Thyroid gland (tissue), 4 donors: ENCODE results near the gene SDC3. TPM values are rescaled to one million over a fixed set of nuclear protein-coding genes. Genes with fewer than 3 reads are reported as not detected.

ENCODE experiments used
- DNase-seq, 2 donors: peaks; one replicate each; pipeline ENCODE4 v3.0.0-alpha.2; 2019
- H3K27ac ChIP-seq, 3 donors: fragments of 200-600 bp; sonication (generic); 1 replicate in 2 of 3; 2 replicates in 1 of 3; pipeline ENCODE4 v1.5.1; 2016 to 2019; ENCODE audit warnings: mild to moderate bottlenecking in 1 of 3, moderate library complexity in 1 of 3
- H3K27me3 ChIP-seq: fragments of 200-600 bp; sonication (generic); one replicate; pipeline ENCODE4 v1.5.1; 2019
- H3K36me3 ChIP-seq, 2 donors: fragments of 200-600 bp; sonication (generic); one replicate each; pipeline ENCODE4 v1.5.1; 2016 to 2019
- H3K4me1 ChIP-seq, 2 donors: fragments of 200-600 bp; sonication (generic); one replicate each; pipeline ENCODE4 v1.5.1; 2017 to 2019
- H3K4me3 ChIP-seq, 3 donors: fragments of 200-600 bp; sonication (generic); replicated peaks in 1 of 3; 1 replicate in 2 of 3; 2 replicates in 1 of 3; pipeline ENCODE4 v1.5.1; 2016; ENCODE audit warnings: mild to moderate bottlenecking in 1 of 3
- H3K9me3 ChIP-seq: fragments of 200-600 bp; sonication (generic); one replicate; pipeline ENCODE4 v1.5.1; 2017
- POLR2A ChIP-seq, 2 donors: fragments of 450-650 bp; IDR thresholded peaks; one replicate each; pipeline ENCODE4 v1.6.1; 2017; ENCODE audit warnings: antibody characterized with exemption in 2 of 2, mild to moderate bottlenecking in 2 of 2, moderate library complexity in 1 of 2
- WGBS, 2 donors: methylation state at CpG; one replicate each; pipeline ENCODE4 v1.1.5; 2017; 5-methylcytosine and 5-hydroxymethylcytosine counted together
- intact Hi-C: fragments of 100-400 bp; cut with DNase I; formaldehyde crosslinking; loops from one replicate; pipeline ENCODE4 v1.15.1; 2023
- total RNA-seq, 4 donors: library from RNA; depleted of rRNA; stranded (reverse); fragments of >200 nt; gene quantifications; one replicate each; pipeline ENCODE4 v1.2.3, GENCODE V29; 2016
- TF ChIP-seq, protein P1 (sequence below), 6 experiments: fragments of 200-600 bp in 3 of 6; fragments of 450-650 bp in 3 of 6; sonication (generic) in 3 of 6; IDR thresholded peaks; one replicate each; pipeline ENCODE4 v1.5.1; 2016 to 2019; ENCODE audit warnings: antibody characterized with exemption in 6 of 6, mild to moderate bottlenecking in 2 of 6, inconsistent platforms in 1 of 6, moderate library complexity in 1 of 6

SDC3 gene
- total RNA-seq, 4 donors from 2014 or later: 13.2 to 19.5 (median 15.9) TPM

DNA sequence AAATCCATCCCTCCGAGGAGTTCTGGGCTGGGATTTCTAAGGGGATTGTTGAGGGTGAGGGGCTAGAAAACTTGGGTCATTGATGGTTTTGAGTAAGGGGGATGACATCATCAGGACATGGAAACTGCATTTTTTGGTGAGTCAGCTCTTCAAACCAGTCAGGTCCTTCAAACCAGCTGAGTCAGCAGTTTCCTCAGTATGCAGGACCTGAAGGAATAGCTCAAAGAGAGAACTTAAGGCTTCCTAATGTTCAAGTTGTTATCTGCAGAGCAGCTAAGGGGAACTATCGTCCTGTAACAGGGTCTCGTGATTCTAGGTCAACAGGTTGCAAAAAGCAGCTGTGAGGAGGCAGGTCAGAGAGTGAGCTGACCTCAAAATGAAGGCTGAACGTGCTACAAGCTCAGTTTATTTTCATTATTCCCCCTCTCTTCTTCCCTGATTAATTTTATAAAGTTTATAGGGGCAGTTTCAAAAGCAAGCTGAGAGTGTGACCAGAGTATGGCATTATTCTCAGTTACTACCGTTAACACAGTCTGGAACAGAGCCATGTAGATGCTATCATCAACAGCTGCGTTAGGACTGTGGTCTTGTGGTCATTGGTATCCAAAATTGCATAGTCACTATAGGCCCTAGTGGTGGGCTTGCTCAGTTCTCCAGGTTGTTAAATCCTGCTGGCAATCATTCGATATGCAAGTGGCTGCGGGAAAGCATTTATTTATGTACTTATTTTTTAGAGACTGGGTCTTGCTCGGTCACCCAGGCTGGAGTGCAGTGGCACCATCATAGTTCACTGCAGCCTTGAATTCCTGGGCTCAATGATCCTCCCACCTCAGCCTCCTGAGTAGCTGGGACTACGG is 10.7 kb upstream of the SDC3 start:
- Histone ChIP-seq H3K4me1 (no peaks in the 10 kb centered on the region), H3K4me3 (no peak overlapping the region), H3K9me3 (no peaks in the 10 kb centered on the region), H3K27ac (no peak overlapping the region), H3K27me3 (no peaks in the 10 kb centered on the region), H3K36me3 (no peaks in the 10 kb centered on the region)
- intact Hi-C loops: no loop called here
- no peak for TF ChIP-seq POLR2A (IDR thresholded peaks at IDR 0.05)
- TF ChIP-seq, protein P1, sequence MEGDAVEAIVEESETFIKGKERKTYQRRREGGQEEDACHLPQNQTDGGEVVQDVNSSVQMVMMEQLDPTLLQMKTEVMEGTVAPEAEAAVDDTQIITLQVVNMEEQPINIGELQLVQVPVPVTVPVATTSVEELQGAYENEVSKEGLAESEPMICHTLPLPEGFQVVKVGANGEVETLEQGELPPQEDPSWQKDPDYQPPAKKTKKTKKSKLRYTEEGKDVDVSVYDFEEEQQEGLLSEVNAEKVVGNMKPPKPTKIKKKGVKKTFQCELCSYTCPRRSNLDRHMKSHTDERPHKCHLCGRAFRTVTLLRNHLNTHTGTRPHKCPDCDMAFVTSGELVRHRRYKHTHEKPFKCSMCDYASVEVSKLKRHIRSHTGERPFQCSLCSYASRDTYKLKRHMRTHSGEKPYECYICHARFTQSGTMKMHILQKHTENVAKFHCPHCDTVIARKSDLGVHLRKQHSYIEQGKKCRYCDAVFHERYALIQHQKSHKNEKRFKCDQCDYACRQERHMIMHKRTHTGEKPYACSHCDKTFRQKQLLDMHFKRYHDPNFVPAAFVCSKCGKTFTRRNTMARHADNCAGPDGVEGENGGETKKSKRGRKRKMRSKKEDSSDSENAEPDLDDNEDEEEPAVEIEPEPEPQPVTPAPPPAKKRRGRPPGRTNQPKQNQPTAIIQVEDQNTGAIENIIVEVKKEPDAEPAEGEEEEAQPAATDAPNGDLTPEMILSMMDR (IDR thresholded peaks at IDR 0.05): no peak
- DNase-seq: peak; percentile 31 to 36
- WGBS, 2 donors: 64 to 71% methylated on average over 10 of the region's 10 CpGs

- no peaks in the 10 kb centered on the region for H3K9me3 ChIP-seq
- H3K4me1 ChIP-seq: peaks cover 0 to 3% of the 10 kb centered on the region in 2 donors
- intact Hi-C loops: no loop called here
- DNase-seq: no peak
- WGBS, 2 donors: 87 to 91% methylated on average over 12 of the region's 12 CpGs
- no peaks in the 10 kb centered on the region for H3K36me3 ChIP-seq
- H3K4me3 ChIP-seq: no peak overlapping the region
- TF ChIP-seq, protein P1 (IDR thresholded peaks at IDR 0.05): no peak
- no peak for TF ChIP-seq POLR2A (IDR thresholded peaks at IDR 0.05)
- no peak overlapping the region for H3K27ac ChIP-seq
- no peaks in the 10 kb centered on the region for H3K27me3 ChIP-seq
Measured at GRCh38 chr1:30916296-30916695, 7.7 kb upstream of the SDC3 start.

DNA sequence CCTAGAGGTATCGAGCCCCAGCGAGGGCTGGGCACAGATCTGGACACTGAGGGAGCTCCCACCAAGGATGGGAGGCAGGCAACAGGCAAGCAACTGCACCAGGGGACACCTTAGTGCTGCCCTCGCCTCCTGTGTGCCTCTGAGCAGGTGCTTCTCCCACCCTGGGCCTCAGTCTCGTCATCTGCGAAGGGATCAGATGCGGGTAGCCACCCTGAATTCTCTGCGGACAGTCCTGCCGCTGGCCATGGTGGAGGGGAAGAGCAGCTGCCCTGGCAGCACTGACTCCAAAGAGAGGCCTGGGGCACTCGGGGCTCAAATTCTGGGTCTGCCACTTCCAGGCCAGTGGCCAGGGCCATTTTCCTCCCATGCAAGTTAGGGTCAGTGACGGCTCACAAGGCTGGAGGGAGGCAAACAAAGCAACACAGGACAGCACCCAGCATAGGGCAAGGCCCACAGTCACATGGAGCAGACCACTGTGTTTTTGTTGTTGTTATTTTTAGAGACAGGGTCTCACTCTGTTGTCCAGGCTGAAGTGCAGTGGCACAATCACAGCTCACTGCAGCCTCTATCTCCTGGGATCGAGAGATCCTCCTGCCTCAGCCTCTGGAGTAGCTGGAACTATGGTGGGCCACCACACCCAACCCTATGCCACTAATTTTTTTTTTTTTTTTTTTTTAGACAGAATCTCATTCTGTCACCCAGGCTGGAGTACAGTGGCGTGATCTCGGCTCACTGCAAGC is 7.1 kb upstream of the SDC3 start:
- TF ChIP-seq, protein P1 (IDR thresholded peaks at IDR 0.05): no peak
- no peak for TF ChIP-seq POLR2A (IDR thresholded peaks at IDR 0.05)
- H3K4me1 ChIP-seq: peaks cover 2 to 9% of the 10 kb centered on the region in 2 donors
- WGBS, 2 donors: 88 to 94% methylated on average over 9 to 13 of the region's 13 CpGs
- H3K9me3 ChIP-seq: no peaks in the 10 kb centered on the region
- H3K27ac ChIP-seq: no peak overlapping the region
- no peak for DNase-seq
- H3K4me3 ChIP-seq: no peak overlapping the region
- intact Hi-C loops: no loop called here
- H3K27me3 ChIP-seq: no peaks in the 10 kb centered on the region
- H3K36me3 ChIP-seq: no peaks in the 10 kb centered on the region

DNA sequence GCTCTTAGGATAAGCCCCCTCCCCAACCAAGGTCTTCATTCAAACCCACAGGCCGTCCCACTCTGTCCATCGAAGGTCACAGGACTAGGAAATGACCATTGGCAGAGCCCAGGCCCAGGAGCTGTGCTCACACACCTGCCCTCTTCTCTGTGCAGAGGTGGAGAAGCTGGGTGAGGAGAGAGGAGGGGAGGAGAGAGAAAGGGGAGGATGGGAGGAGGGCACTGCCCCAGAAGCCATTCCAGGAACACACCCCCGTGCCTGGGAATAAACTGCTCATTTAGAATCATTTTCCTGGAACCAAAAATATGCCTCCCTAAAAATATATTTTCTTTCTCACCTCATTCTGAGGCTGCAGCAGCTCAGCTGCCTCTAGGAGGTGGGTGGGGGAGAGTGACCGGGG is 6.4 kb upstream of the SDC3 start:
- Histone ChIP-seq H3K4me1 (peaks cover 7 to 15% of the 10 kb centered on the region in 2 donors), H3K4me3 (no peak overlapping the region), H3K27me3 (no peaks in the 10 kb centered on the region), H3K36me3 (no peaks in the 10 kb centered on the region), H3K9me3 (no peaks in the 10 kb centered on the region), H3K27ac (no peak overlapping the region)
- TF ChIP-seq, protein P1 (IDR thresholded peaks at IDR 0.05): no peak
- no peak for TF ChIP-seq POLR2A (IDR thresholded peaks at IDR 0.05)
- no peak for DNase-seq
- WGBS, 2 donors: 78 to 86% methylated on average over 4 of the region's 4 CpGs
- intact Hi-C loops: loop anchor here (5.0 kb wide), 2 partner anchors 113 to 133 kb away; no protein-coding TSS in a partner anchor

DNA sequence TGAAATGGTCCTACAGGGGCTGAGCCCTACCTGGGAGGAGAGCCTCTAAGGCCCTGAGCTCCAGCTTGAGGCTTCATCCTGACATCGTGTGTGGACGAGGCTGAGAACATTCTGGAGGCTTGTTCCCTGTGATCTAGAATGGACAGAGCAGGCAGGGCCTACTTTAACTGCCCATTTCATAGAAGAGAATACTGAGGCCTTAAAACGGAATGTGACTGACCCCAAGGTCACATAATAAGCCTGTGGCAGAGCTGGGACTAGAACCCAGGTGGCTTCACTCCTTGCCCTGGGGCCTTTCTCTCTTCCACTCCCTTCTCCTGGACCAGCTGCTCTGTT is 6.0 kb upstream of the SDC3 start:
- H3K4me3 ChIP-seq: no peak overlapping the region
- no peak for DNase-seq
- TF ChIP-seq, protein P1 (IDR thresholded peaks at IDR 0.05): no peak
- TF ChIP-seq POLR2A (IDR thresholded peaks at IDR 0.05): no peak
- H3K36me3 ChIP-seq: no peaks in the 10 kb centered on the region
- H3K27ac ChIP-seq: no peak overlapping the region
- intact Hi-C loops: loop anchor here (5.0 kb wide), 2 partner anchors 112 to 132 kb away; no protein-coding TSS in a partner anchor
- H3K4me1 ChIP-seq: peaks cover 11 to 19% of the 10 kb centered on the region in 2 donors
- 86 to 96% methylated on average over 3 of the region's 3 CpGs for WGBS, 2 donors
- no peaks in the 10 kb centered on the region for H3K27me3 ChIP-seq
- H3K9me3 ChIP-seq: no peaks in the 10 kb centered on the region
